Activated CD4-positive, alpha-beta T cell treated with anti-CD3 and anti-CD28 coated beads for 48 hours (primary cell): Measurements from ENCODE around the gene RELL2.

Experiments
- DNase-seq: peaks from one replicate; pipeline ENCODE4 v3.0.0-alpha.2; 2020

Gene RELL2

DNA sequence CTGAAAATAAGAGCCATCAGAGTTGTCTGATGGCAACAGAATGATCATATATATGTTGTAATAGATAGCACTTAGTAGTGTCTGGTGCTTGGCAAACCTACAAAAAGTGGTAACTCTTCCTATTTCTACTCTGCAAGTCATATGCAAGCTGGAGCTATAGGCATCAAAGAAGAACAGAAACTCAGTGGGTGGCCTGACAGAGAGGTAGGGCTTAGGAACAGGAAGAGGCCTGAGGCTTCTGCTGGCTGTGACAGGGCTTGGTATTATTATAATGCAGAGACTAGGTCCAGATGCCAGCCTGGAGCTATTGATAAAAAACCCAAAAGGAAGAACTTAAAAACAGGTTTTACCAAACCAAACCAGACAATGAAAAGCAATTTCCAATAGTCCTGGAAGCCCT, 13.6 kb upstream of the RELL2 start:
- DNase-seq: peak; percentile 51

DNA sequence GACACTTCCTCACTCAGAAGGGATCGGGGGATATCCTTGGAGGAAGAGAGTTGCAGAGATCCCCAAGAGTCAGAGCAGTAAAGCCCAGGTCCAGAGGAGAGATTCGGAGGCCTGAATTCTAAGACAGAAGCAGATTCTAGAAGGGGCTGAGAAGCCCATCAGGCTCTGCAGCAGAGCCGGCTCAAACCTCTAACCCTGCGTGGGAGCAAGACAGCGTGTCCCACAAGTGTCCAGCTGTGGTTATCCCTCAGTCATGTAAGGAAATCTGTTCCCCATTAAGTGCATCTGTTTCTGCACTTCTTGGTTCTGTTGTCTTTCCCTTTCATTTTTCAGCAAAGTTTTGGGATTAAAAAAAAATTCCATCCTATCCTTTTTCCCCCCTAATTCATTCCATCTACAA, 13.2 kb upstream of the RELL2 start:
- DNase-seq: no peak

DNA sequence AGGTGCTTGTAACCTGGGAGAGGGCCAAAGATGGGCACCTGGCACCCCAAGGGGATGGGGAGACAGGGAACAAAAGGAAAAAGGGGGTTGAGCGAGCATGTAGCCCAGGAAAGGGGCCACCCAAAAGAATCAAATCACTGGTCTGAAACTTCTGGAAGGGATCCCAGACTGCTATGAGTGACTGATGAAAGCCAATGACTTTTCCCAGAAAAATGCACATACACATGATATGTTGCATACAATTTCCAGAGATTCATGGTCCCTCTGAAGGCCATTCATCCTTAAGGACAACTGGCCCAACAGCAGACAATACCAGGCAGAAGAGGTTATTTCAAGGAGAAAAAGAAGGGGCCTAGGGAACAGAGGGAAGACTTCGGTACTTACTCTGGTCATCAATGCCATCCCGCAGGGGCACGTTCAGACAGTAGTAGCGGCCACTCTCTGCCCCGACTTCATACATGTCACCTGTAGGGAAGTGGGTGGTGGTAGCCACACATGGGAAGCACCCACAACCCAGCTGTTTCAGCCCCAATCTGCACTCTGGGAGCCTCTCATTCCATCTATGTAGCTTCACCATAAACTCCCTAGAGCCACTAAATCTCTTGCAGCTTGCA, 8.5 kb upstream of the RELL2 start:
- DNase-seq: no peak

DNA sequence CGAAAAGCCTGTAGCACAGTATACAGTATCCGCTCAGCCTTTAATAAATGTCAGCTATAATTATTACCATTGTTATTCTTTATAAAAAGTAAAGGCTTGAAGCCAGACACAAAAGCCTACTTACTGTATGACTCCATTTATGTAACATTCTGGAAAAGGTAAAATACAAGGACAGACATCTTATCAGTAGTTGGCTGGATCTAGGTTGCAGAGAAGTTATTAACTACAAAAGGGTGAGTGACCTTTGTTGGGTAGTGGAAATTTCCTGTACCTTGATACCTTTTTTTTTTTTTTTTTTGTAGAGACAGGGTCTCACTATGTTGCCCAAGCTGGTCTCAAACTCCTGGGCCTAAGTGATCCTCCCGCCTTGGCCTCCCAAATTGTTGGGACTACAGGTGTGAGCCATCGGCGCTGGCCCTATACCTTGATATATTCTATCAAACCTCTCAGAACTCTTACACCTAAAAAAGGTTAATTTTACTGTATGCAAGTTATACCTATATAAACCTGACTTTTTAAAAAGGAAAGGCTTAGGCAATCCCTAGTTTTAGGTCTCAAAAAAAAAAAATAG, 6.1 kb upstream of the RELL2 start:
- no peak for DNase-seq

DNA sequence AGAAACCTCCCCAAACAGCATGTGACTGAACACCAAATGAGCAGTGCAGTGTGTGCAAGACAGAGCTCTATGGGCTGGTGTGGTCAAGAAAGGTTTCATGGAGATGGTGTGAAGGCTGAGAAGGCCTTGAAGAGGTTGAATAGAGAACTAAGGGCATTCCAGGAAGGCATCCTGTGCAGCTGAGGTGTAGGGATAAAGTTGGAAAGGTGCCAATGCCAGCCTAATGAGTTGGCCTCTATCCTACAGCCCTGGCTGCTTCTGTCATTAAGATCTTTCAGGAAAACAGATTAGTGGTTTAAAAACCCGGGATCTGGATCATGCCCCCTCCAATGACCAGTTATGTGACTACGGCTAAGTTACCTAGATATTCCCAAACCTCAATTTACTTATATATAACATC, 4.1 kb upstream of the RELL2 start:
- no peak for DNase-seq

DNA sequence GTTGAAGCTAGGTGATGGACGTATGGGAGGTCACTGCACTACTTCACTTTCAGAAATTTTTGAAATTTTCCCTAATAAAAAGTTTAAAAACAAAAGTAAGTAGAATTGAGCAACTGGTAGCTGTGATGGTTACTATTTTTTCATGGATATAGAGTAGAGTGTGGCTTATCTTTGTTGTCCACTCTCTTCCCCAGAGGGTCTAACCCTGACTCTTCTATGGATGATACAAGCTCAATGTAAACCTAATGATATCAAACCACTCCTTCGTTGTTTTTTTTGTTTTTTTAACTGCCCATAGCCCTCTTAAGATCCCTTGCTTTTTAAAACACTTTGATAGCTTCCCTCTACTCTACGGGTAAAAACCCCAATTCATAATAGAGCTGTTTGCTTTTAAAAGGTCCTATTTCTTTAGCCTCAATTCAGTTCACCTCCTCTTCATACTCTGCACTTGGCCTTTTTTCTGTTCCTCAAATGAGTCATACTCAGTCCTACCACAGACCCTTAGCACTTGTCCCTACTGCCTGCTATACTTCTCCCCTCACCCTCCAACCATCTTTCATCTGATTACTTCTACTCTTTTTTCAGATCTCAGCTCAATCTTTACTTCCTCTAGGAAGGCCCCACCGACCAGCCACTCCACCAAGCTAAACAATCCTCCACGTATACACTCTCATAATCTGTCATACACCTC, 2.8 kb upstream of the RELL2 start:
- DNase-seq: no peak

DNA sequence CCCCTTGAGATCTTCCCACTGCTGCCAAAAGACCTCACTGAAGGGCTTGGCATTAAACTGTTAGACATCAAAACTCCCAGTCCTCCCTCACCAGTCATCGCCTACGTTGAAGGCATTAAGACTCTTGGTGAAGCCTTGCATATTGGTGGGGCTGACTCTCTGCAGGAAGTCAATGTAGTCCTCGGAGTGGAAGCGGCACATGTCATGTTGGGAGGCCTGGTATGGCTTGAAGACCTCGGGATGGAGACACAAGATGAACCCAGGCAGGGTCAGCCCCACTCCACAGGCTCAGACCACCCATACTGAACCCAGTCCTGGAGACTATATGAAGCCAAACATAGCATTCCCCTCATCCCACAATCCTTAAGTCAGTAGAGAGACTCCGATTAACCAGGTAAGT, 2.1 kb upstream of the RELL2 start:
- no peak for DNase-seq

DNA sequence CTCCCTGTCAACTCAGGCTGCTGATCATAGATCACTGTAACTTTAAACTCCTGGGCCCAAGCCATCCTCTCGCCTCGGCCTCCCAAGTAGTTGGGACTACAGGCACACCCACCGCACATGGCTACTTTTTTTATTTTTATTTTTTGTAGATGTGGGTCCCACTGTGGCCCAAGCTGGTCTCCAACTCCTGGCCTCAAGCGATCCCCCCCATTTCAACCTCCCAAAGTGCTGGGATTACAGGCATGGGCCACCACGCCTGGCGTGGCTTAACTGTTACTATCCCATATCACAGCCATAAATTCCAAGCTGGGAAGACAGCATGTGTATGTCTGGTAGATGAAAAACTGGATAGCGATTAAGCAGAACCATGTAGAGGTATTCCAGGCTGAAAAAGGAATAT, 1.2 kb upstream of the RELL2 start:
- DNase-seq: no peak

DNA sequence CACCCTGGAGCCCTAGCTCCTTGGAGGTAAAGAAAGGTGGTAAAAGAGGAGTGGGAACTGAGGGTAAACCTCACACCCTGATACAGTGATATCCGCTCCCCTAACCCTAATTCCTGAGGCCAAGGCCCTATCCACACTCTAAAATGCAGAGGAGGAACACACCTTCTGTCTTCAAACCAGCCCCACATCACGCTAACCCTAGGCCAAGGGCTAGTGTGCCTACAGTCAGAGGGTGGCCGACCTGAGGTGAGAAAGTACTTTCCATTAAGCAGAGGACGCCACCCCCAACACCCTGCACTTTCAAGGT, 738 bp upstream of the RELL2 start:
- DNase-seq: no peak

DNA sequence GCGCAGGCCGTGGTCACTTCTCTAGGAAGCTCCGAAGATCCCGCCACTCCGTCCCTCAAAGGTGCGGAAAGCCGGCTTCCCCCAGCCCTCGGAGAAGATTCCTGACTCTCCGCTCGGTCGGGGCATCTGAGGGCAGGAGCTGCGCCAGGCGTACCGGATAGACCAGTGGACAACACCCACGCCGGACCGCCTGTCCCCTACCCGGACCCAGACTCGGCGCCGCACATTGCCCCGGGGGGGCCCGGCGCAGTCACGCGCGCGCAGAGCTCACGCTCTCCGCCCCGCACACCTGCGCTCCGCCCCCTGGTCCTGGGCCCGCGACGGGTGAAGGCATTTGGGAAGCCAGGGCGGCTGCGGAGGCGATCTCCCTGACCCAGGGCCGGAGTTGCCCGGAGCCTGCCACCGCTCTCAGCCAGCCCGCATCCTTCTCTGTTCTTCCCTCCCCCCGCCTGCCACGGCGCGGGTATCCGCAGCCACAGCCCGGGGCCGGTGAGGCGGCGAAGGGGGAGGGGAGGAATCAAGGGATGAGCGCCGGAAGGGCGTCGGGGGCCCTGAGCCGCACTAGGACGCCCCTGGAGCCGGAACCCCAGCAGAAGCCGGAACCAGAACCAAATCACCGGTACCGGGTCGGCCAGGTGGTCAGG, 448 bp downstream of the RELL2 start:
- peak; percentile 63 for DNase-seq

DNA sequence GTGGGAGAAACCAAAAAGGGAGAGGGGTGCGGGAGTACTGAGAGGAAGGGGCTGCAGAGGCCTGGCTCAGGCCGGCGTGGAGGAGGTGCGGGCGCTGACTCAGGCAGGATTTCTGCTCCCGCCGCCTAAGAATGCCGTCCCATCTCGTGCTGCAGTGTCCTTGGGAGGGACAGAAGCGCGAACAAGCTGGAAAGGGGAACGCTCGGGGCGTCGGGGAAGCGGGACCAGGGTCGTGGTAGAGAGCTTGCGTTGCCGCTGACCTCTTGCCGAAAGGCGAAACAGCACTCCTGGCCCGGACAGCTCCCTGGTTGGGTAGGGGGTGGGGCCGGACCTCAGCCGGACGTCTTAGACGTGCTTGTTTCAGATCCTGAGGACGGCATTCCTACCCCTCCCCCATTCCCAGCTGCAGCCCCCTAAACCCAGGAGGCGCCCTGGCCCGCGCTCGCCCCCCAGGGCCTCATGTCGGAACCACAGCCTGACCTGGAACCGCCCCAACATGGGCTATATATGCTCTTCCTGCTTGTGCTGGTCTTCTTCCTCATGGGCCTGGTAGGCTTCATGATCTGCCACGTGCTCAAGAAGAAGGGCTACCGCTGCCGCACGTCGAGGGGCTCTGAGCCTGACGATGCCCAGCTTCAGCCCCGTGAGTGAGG, 1.1 kb downstream of the RELL2 start:
- DNase-seq: peak; percentile 69

DNA sequence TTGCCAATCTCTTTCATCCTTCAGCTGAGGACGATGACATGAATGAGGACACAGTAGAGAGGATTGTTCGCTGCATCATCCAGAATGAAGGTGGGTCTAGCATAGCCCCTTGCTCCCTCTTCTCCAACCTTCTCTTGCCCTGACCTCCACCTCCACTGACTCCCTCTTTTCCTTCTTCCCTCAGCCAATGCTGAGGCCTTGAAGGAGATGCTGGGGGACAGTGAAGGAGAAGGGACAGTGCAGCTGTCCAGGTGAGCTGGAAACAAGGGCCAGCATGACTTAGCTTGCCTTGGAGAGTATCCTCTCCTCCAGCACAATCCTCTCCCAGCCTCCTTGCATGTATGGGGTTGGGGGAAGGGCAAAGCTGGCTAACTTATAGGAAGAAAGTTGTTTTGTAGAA, 2.0 kb downstream of the RELL2 start:
- no peak for DNase-seq

DNA sequence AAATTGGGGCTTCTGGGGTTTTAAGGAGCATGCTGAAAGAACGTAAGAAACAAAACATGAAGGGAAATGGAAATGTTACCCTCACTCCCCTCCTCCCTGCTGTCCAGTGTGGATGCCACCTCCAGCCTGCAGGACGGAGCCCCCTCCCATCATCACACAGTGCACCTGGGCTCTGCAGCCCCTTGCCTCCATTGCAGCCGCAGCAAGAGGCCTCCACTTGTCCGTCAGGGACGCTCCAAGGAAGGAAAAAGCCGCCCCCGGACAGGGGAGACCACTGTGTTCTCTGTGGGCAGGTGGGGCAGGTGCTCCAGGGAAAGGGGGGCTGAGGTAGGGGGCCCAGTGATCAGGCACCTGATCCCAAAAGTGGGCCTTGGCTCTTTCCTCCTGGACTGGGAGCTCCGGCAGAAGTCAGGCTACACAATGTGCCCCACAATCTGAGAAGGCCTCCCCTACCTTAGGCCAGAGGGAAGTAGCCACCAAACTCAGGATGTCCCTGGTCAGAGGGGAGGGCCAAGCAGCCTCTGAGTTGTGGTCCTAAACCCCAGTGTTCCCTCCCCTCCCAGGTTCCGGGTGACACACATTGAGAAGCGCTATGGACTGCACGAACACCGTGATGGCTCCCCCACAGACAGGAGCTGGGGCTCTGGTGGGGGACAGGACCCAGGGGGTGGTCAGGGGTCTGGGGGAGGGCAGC, 2.7 kb downstream of the RELL2 start:
- no peak for DNase-seq

DNA sequence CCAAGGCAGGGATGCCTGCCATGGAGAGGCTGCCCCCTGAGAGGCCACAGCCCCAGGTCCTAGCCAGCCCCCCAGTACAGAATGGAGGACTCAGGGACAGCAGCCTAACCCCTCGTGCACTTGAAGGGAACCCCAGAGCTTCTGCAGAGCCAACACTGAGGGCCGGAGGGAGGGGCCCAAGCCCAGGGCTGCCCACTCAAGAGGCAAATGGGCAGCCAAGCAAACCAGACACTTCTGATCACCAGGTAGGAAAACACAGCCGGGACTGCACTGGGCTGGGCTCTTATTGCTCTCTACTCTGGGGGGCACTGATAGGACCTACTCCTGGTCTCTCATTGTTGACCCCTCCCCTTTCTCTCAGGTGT, 3.2 kb downstream of the RELL2 start:
- DNase-seq: no peak

DNA sequence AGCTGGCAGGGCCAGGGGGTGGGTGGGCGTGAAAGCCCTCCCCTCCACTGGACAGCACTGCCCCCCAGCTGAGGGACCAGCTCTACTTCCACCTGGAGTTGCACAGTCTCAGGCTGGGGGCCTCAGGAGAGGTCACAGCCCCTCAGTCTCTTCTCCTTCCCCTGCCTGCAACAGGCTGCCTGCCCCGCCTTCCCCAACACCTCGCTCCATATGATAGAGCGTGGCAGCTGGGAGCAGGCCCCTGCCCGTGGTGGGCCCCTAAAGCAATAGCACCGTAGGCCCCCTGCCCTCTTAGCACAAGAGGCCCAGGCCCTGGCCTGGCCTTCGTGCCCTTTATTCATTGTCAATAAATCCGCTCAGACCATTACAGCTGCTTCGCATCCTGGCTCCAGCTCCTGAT, 3.9 kb downstream of the RELL2 start:
- no peak for DNase-seq

DNA sequence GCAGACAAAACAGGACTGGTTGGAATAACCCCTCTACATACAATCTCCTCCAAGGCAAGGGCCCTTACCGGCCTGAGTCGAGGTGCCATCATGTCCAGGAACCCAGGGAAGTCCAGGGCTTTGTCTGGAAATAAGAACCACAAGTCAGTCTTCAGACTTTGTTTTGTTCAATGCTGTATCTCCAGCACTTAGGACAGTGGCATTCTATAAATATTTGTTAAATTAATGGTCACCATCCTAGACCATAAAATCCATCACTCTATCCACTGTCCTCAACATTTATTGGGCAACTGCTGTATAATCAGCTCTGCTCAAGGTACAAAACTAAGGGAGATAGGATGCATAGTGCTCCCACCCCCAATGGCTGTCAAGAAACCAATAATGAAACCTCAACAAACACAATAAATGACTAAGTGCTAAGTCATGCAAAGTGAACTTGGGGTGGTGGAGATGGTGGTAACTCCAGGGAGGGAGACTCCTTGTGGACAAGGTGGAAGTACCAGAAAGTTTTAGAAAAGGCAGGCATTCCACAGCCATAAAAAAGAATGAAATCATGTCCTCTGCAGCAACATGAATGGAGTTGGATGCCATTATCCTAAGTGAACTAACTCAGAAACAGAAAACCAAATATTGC, 5.0 kb downstream of the RELL2 start:
- no peak for DNase-seq

DNA sequence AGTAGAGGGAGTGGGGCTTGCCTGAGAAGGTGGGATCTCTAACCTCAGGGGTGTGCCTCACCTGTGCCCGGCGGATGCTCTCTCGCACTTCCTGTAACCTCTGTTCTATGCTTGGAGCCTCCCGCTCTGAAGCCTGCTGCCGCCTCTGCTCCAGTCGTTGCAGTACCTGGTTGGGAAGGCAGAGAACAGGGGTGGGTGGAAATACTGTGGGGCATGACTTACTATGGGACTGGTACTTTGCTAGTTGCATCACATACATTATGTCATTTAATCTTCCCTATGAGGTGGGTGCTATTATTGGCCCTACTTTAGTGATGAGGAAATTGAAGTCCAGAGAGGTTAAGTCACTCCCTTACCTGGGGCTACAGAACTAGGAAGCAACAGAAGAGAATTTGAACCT, 9.2 kb downstream of the RELL2 start:
- DNase-seq: no peak

DNA sequence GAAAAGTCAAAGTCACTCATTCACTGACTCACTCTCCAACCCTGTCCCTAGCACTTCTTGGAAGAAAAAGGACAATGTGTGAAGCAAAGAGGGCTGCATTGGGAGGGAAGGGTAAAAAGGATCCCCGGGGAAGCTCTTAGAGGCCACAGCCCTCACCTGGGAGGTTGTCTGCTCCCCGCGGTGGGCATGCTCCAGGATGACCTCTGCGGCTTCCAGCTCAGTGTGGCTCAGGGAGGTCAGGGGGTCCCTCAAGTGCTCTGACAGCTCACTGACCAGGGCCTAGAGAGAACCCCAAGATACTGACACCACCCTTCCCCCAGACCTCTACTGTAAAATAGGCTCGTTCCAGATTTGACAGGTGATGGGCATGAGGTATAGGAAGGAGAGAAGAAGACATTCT, 10.4 kb downstream of the RELL2 start:
- DNase-seq: no peak

DNA sequence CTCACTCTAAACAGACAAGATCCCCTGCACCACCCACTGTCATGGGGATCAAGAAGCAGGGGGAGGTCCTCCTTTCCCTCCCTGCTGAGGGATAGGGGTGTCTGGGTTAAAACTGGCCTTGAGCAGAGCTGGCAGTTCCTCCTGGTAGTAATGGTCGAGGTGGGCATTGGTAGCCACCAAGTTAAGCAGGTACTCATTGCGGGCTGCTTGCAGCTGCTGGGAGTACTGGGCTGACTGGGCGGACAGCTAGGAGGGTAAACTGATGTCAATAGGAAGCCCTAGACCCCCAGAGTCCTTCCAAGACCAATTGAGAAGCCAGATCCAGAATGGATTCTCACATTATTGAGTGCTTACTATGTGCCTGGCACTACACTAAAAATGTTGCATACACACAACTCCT, 11.1 kb downstream of the RELL2 start:
- DNase-seq: no peak

DNA sequence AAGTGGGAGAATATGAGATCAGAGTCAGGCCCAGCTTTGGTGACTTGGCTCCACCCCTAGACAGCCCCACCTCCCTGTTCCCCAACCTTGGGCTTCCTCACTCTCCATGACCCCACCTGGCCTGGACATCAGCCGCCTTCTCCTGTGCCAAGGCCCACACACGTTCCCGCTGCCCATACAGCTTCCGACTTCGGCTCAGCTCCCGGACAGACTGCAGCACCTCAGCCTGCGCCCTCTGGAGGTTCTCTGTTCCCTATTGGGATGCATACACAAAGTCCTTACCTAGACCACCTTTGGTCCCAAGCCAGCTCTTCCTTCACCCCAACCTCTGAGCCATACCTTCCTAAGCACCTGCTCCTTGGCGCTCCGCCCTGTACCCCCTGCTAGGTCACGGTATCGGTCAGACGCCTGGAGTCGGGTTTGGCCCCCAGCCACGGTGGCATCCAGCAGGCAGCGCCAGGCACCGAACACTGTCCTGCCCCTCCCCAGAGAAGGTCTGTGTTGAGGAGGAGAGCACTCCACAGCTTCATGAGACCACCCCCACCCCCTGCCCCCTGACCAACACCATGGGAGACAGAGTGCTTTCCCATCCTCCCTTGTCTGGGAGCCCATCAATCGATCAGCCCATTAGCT, 12.4 kb downstream of the RELL2 start:
- DNase-seq: no peak

DNA sequence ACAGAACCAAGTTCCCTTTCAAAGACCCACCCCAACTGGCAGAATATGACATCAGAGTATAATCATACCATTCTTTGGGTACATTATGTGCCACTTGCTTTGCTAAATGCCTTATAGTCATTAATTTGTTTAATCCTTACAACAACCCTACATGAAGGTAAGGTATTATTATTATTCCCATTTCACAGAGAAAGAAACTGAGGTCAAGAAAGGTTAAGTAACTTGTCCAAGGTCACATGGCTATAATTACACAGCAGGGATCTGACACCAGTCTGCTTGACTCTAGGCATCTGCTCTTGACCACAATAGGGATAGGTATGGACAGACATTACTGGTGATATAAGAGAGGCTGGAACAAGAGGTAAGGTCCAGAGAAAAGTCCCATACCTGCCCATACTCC, 13.2 kb downstream of the RELL2 start:
- DNase-seq: no peak
